ENCODE measurements around the gene ZNF793. TPM values are rescaled to one million over a fixed set of nuclear protein-coding genes. Genes with fewer than 3 reads are reported as not detected.
A peak's percentile ranks its signal among the peaks of the same experiment; 100 is the strongest.

ZNF793 gene
- total and polyA plus RNA-seq, 9 of the 15 experiments (the other 6 are each of a cell fraction or from before 2014, with no cell fraction given) = 0.02 to 0.04 (median 0.03) TPM; not detected in 6

GRCh38 chr19:37537391-37537947 is 30.7 kb downstream of the ZNF793 start (continued):
- no peak for TF ChIP-seq POLR2B (IDR thresholded peaks at IDR 0.05; ENCODE audit: low read depth, partially characterized antibody)
- TF ChIP-seq JUND (IDR thresholded peaks at IDR 0.05; ENCODE audit: borderline replicate concordance, low read depth, low read length) = no peak
- TF ChIP-seq JUND (tag; IDR thresholded peaks at IDR 0.05; ENCODE audit: borderline replicate concordance, low read depth, low read length) = no peak
- TF ChIP-seq SRSF9 (IDR thresholded peaks at IDR 0.05; ENCODE audit: borderline replicate concordance, low read depth, low read length) = no peak
- TF ChIP-seq CXXC5 (CRISPR knock-in tag; IDR thresholded peaks at IDR 0.05) = no peak
- TF ChIP-seq GABPB2 (CRISPR knock-in tag; conservative IDR thresholded peaks at IDR 0.05) = no peak
- TF ChIP-seq PHB2 (IDR thresholded peaks at IDR 0.05; ENCODE audit: low read depth) = no peak

- Histone ChIP-seq H3K4me3 (peak overlapping the region; percentile 57), H3K79me2 (ENCODE audit: control insufficient read depth, insufficient read depth, low read length) (no peaks in the 10 kb centered on the region), H3K9me1 (ENCODE audit: control insufficient read depth, insufficient read depth, low read length) (no peaks in the 10 kb centered on the region), H3K4me1 (replicated peaks in 1 of 2; ENCODE audit: control insufficient read depth in 2 of 2, insufficient read depth in 2 of 2, low read length in 2 of 2) (peaks cover 0 to 7% of the 10 kb centered on the region in 2 experiments; a peak in 2 of 5 replicates), H3K27ac (ENCODE audit: extremely low read depth, low read depth, low read length) (peak overlapping the region; percentile 46; the same call in 1 of the 3 replicates), H4K20me1 (replicated peaks; ENCODE audit: control insufficient read depth, insufficient read depth, low read length) (no peaks in the 10 kb centered on the region), H3K36me3 (ENCODE audit: control insufficient read depth, insufficient read depth, low read length) (no peaks in the 10 kb centered on the region), H3K9ac (ENCODE audit: insufficient read depth in 1 of 2, low read depth in 2 of 2, low read length in 2 of 2) (peak overlapping the region; percentile 57 to 78; a peak in 3 of 4 replicates), H2AFZ (ENCODE audit: low read depth, low read length) (peak overlapping the region; percentile 85), H3K27me3 (ENCODE audit: control insufficient read depth in 2 of 2, insufficient read depth in 2 of 2, low read length in 2 of 2) (no peaks in the 10 kb centered on the region), H3K4me2 (ENCODE audit: insufficient read depth, low read length) (peak overlapping the region; percentile 76), H3K9me3 (replicated peaks; ENCODE audit: control insufficient read depth, insufficient read depth, low read depth, low read length) (peaks cover 2% of the 10 kb centered on the region)
- CTCF ChIA-PET (ENCODE audit: low intra/inter-chr PET ratio) = no interaction called here
- BruUV-seq (replicated peaks) = no TSS peak
- WGBS (ENCODE audit: insufficient coverage, low coverage, missing lambda C conversion rate) = 20% methylated on average over 43 of the region's 65 CpGs
- FAIRE-seq (no peak), DNase-seq (ENCODE audit: extremely low read depth in 1 of 4, low spot score in 3 of 4) (peak; percentile 62 to 64 (median 63)), ATAC-seq (peak; percentile 81)
- in situ Hi-C loops (cut with MboI) = no loop called here
- intact Hi-C loops (cut with micrococcal nuclease) = no loop called here
- POLR2A ChIA-PET = interaction anchor here (0.6 to 1.1 kb wide), 2 partner anchors 16 to 585 kb away, joined by 3 read pairs; no protein-coding TSS in a partner anchor
- TF ChIP-seq SMC3 (conservative IDR thresholded peaks at IDR 0.05; ENCODE audit: insufficient read depth, low read depth, low read length) (0 out of 2 replicates have a peak, but pooled peaks have one; percentile 15), E2F6 (IDR thresholded peaks at IDR 0.05; ENCODE audit: borderline replicate concordance in 1 of 2, extremely low read depth in 1 of 2, insufficient read depth in 1 of 2, insufficient read length in 1 of 2, low read depth in 1 of 2, low read length in 1 of 2, poor library complexity in 1 of 2, severe bottlenecking in 1 of 2) (peak in 1 of 2 experiments; percentile 44), CXXC5 (CRISPR knock-in tag; IDR thresholded peaks at IDR 0.05) (0 out of 2 replicates have a peak, but pooled peaks have one; percentile 40), ZNF75A (CRISPR knock-in tag; IDR thresholded peaks at IDR 0.05) (no peak), CREB1 (IDR thresholded peaks at IDR 0.05) (peak; percentile 93), CREB1 (CRISPR knock-in tag; IDR thresholded peaks at IDR 0.05) (peak; percentile 97), PHF20 (IDR thresholded peaks at IDR 0.05; ENCODE audit: partially characterized antibody) (peak; percentile 48), EHMT2 (IDR thresholded peaks at IDR 0.05) (peak; percentile 31; the same call in 1 of the 2 replicates), TAL1 (IDR thresholded peaks at IDR 0.05) (no peak), ZFP36 (IDR thresholded peaks at IDR 0.05; ENCODE audit: low read depth, low read length, partially characterized antibody) (no peak), BMI1 (IDR thresholded peaks at IDR 0.05; ENCODE audit: low read length) (no peak), RFX7 (CRISPR knock-in tag; IDR thresholded peaks at IDR 0.05) (no peak), RBFOX2 (IDR thresholded peaks at IDR 0.05; ENCODE audit: low read depth, low read length) (peak; percentile 61), CAMTA2 (CRISPR knock-in tag; conservative IDR thresholded peaks at IDR 0.05) (no peak), SIN3B (IDR thresholded peaks at IDR 0.05; ENCODE audit: low read depth) (peak; percentile 27; the same call in 1 of the 2 replicates)
These were observed 44.6 kb downstream of the ZNF793 start for GRCh38 chr19:37551129-37551993.

Data from K562 (cell line).